Stimulated activated memory B cell treated with anti-CD40 and anti-IgM and Interleukin-4, amounts not matched to agents 10 μg/mL and 1 μg/mL and 100 μg/mL, for 72 hours (primary cell): ENCODE measurements around the gene EFNB2.

Experiments used
- ATAC-seq: fragments of 150-1000 bp; cut with Tn5 transposase; 2 replicates; pipeline ENCODE4 v1.10.0; 2021
- H3K27ac Mint-ChIP-seq: one replicate; pipeline ENCODE4 v1.8.0; 2022; ENCODE audit warnings: mild to moderate bottlenecking, mixed read lengths
- H3K27me3 Mint-ChIP-seq: one replicate; pipeline ENCODE4 v1.8.0; 2022; ENCODE audit warnings: mixed read lengths
- H3K36me3 Mint-ChIP-seq: one replicate; pipeline ENCODE4 v1.8.0; 2022; ENCODE audit warnings: mixed read lengths
- H3K4me1 Mint-ChIP-seq: one replicate; pipeline ENCODE4 v1.8.0; 2022; ENCODE audit warnings: mixed read lengths
- H3K4me3 Mint-ChIP-seq: one replicate; pipeline ENCODE4 v1.8.0; 2022; ENCODE audit warnings: mild to moderate bottlenecking, moderate library complexity, mixed read lengths
- H3K9me3 Mint-ChIP-seq: one replicate; pipeline ENCODE4 v1.8.0; 2022; ENCODE audit warnings: mixed read lengths

The EFNB2 gene

GRCh38 chr13:106449096-106449495 is 86.4 kb downstream of the EFNB2 start:
- Mint-ChIP-seq H3K27ac (no peak overlapping the region), H3K9me3 (peaks cover 5% of the 10 kb centered on the region), H3K36me3 (no peaks in the 10 kb centered on the region), H3K4me3 (no peak overlapping the region), H3K4me1 (no peaks in the 10 kb centered on the region), H3K27me3 (peaks cover 21% of the 10 kb centered on the region)
- ATAC-seq: no peak

DNA sequence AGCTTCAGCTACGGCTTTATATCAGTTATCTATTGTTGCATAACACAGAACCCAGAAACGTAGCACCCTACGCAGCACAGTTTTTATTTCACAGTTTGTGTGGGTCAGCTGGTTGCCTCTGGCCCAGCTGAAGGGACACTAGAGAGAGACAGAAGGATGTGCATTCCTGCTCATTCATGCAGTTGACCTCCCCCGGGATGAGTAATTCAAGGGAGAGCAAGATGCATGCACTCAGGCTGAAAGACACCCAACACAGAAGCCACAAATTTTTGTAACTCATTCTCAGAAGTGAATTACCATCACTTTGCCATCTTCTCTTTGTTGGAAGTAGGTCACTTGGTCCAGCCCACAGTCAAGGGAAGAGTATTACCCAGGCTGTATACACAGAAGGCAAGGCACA is 89.5 kb downstream of the EFNB2 start:
- no peaks in the 10 kb centered on the region for H3K36me3 Mint-ChIP-seq
- H3K27me3 Mint-ChIP-seq: peaks cover 3% of the 10 kb centered on the region
- ATAC-seq: no peak

DNA sequence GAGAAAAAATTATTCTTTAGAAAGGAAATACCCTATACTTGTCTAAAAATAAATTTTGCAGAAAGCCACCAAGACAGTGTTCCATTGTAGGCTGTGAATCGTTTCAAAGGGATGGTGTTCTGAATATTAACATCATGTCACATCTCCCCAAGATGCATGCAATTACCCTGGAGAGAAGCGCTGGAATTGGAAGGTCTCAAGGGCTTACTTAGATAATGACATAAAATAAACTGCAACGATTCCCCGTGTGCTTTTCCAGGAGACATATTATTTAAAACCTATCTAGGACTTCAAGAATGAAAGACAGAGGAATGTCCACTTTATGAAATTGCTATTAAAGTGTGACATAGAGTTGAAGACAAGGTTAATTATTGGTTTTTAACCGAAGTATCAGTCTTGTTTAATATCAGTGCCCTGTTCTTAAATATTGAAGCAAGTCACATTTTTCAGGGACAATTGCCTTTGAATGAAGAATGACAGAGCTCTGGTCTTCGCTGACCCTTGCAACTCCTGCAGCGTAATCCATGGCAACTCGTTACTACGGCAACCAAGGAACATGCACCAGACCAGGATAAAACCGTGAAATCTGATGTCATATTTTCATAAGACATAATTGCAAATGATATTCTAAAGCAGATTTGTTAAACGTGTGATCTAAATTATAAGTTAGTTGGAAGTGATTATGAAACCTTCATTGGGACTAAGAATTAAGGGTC is 91.7 kb downstream of the EFNB2 start:
- Mint-ChIP-seq H3K27me3 (no peaks in the 10 kb centered on the region), H3K9me3 (peaks cover 6% of the 10 kb centered on the region), H3K27ac (no peak overlapping the region), H3K4me3 (no peak overlapping the region), H3K4me1 (no peaks in the 10 kb centered on the region), H3K36me3 (no peaks in the 10 kb centered on the region)
- ATAC-seq: no peak

More for the DNA sequence above, 89.5 kb downstream of the EFNB2 start:
- Mint-ChIP-seq H3K4me3 (no peak overlapping the region), H3K27ac (no peak overlapping the region), H3K9me3 (peaks cover 5% of the 10 kb centered on the region), H3K4me1 (no peaks in the 10 kb centered on the region)

DNA sequence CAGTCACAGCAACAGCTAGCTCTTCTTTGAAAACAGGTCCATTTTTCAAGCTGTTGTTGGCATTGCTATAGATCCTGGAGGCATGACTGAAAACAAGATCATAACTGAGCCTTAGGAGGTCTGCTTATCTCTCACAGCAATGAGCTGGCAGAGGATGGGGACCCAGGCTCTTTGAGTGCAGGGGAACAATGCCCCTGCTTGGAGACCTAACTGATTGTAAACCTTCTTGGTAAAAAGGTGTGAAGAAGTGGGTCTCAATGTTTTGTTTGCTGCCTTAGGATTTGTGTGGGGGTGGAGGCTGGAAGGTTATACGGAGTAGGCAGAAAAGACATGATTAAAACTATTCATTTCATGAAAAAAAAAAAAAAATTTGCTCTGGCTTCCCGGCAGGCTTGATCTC is 94.6 kb downstream of the EFNB2 start:
- Mint-ChIP-seq H3K9me3 (peaks cover 5% of the 10 kb centered on the region), H3K4me3 (no peak overlapping the region), H3K27ac (no peak overlapping the region), H3K4me1 (no peaks in the 10 kb centered on the region), H3K36me3 (no peaks in the 10 kb centered on the region), H3K27me3 (no peaks in the 10 kb centered on the region)
- ATAC-seq: no peak
